Neutrophil (primary cell): Measurements from ENCODE around the gene LARGE1.

Source experiments
- H3K27ac ChIP-seq: fragments of 200-600 bp; sonication (generic); 2 replicates; pipeline ENCODE4 v1.5.1; 2016; ENCODE audit warnings: mild to moderate bottlenecking, moderate library complexity
- H3K27me3 ChIP-seq: fragments of 200-600 bp; sonication (generic); 2 replicates; pipeline ENCODE4 v1.6.0; 2016; ENCODE audit warnings: mild to moderate bottlenecking
- H3K36me3 ChIP-seq: fragments of 200-600 bp; sonication (generic); 2 replicates; pipeline ENCODE4 v1.5.1; 2017
- H3K4me1 ChIP-seq, 2 experiments: fragments of 200-600 bp in 1 of 2; sonication (generic) in 1 of 2; 1 replicate in 1 of 2; 2 replicates in 1 of 2; pipeline versions ENCODE4 v1.5.1 to v1.6.1; 2013 to 2016; ENCODE audit warnings: low read depth in 1 of 2, low read length in 1 of 2, mild to moderate bottlenecking in 1 of 2, moderate library complexity in 1 of 2; ENCODE audit not compliant: control insufficient read depth in 1 of 2, insufficient read depth in 1 of 2
- H3K4me3 ChIP-seq, 2 experiments: fragments of 200-600 bp in 1 of 2; sonication (generic) in 1 of 2; 1 replicate in 1 of 2; 2 replicates in 1 of 2; pipeline ENCODE4 v1.5.1; 2013 to 2016; ENCODE audit warnings: low read depth in 1 of 2, low read length in 1 of 2, mild to moderate bottlenecking in 1 of 2, moderate library complexity in 1 of 2
- H3K9me3 ChIP-seq: fragments of 200-600 bp; sonication (generic); 2 replicates; pipeline ENCODE4 v1.5.1; 2016
- TF ChIP-seq, protein P1 (sequence below): fragments of 200-600 bp; sonication (generic); IDR thresholded peaks from 2 replicates; pipeline ENCODE4 v1.5.1; 2016; ENCODE audit warnings: antibody characterized with exemption

The LARGE1 gene

DNA sequence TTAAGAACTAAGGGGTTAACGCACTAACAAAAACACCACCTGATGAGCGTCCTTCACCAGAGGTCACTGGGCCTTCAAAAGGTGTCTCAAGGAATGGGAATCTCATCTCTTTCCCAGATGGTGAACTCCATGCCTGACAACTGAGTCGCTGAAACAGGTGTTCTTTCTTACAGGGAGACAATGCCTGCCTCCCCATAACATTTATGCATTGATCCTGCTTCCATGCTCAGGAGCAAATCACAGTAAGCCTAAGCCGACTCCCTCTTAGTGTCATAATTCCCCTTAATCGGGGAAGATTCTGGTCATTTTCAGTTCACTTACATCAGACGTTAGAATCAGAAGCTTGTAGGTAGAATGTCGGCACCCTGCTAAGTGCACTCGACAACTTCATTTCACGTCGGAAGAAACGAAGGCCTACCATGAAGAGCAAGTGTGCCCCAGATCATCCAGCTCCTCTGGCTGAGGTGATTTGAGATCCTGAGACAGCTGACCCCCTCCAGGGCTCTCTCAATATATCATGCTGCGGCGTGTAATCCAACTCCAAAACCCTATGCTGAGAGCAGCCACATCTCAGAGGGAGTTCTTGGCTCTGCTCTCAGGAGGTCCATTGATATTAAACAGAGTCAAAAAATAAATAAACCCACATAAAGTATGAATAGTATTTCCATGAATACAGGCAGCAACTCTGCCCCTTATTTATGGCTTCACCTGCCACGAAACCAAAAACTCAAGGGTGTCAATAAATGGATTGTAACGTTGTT, 163.1 kb downstream of the LARGE1 start:
- H3K4me3 ChIP-seq, result no peak overlapping the region
- H3K27me3 ChIP-seq, result no peaks in the 10 kb centered on the region
- H3K4me1 ChIP-seq, result no peaks in the 10 kb centered on the region
- TF ChIP-seq, protein P1, sequence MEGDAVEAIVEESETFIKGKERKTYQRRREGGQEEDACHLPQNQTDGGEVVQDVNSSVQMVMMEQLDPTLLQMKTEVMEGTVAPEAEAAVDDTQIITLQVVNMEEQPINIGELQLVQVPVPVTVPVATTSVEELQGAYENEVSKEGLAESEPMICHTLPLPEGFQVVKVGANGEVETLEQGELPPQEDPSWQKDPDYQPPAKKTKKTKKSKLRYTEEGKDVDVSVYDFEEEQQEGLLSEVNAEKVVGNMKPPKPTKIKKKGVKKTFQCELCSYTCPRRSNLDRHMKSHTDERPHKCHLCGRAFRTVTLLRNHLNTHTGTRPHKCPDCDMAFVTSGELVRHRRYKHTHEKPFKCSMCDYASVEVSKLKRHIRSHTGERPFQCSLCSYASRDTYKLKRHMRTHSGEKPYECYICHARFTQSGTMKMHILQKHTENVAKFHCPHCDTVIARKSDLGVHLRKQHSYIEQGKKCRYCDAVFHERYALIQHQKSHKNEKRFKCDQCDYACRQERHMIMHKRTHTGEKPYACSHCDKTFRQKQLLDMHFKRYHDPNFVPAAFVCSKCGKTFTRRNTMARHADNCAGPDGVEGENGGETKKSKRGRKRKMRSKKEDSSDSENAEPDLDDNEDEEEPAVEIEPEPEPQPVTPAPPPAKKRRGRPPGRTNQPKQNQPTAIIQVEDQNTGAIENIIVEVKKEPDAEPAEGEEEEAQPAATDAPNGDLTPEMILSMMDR, result no peak
- H3K9me3 ChIP-seq, result no peaks in the 10 kb centered on the region
- no peak overlapping the region for H3K27ac ChIP-seq
- no peaks in the 10 kb centered on the region for H3K36me3 ChIP-seq

DNA sequence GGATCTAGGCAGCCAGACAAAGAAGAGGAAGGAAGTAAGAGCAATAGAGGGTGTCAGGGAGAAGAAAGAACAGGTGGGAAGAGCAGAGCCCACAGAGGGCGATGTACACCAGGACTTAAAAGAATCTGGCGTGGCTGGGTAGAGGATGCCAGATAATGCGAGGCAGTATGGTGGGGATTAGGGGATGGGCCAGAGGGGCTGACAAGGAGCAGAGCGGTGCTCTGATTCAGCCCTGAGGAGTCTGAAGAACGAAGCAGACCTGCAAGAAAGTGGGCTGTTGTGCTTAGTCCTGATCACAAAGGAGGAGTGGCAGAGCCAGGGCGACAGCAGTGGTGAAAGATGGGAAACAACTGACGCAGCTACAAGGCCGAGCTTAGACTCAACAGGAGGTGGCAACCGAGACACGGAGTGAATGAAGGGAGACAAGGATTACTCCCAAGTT, 163.7 kb downstream of the LARGE1 start:
- Histone ChIP-seq H3K27ac (no peak overlapping the region), H3K4me1 (no peaks in the 10 kb centered on the region), H3K9me3 (no peaks in the 10 kb centered on the region), H3K36me3 (no peaks in the 10 kb centered on the region), H3K4me3 (no peak overlapping the region), H3K27me3 (no peaks in the 10 kb centered on the region)
- TF ChIP-seq, protein P1, result no peak

DNA sequence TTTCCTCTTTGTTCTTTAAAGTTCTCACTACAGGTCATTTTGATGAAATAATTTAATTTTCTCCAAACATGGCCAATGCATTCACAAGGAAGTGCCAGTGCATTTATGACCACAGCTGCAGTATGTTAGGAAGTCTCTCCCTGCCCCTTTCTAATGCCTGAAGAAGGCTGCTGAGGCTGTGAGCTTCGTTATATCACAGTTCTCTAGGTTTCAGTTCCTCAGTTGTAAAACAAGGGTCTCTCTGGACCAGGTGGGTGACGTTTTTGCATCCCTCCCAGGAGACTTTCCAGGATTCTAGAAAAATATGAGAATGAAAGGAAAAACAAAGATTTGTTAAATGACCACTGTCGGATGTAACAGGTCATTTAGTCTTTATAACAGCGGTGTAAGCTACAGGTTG, 171.6 kb downstream of the LARGE1 start:
- no peaks in the 10 kb centered on the region for H3K27me3 ChIP-seq
- no peaks in the 10 kb centered on the region for H3K36me3 ChIP-seq
- no peaks in the 10 kb centered on the region for H3K4me1 ChIP-seq
- H3K4me3 ChIP-seq, result no peak overlapping the region
- TF ChIP-seq, protein P1, result no peak
- H3K9me3 ChIP-seq, result no peaks in the 10 kb centered on the region
- H3K27ac ChIP-seq, result no peak overlapping the region

DNA sequence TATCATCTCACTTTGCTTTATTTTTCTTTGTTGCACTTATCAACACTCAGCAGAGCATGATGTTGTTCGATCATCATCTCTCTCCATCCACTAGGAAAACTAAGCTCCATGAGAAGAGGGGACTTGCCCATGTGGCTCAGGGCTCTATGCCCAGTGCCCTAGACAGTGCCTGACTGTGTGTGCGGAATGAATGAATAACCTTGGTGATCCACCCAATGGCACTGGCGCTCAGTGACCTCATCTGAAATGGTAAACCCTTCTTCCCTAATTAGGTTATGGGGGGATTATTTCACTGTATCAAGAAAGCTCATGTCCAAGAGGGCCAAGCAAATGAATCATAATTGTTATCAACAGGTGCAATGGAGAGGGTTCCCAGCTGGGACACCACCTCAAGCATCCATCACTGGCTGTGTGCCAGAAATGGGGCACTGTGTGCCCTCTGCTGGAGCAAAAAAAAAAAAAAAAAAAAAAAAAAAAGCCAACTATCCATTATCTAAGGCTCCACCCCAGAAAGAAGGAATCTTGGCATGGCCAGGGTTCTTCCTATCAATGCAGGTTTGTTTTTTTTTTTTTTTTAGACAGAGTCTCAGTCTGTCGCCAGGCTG, 172.6 kb downstream of the LARGE1 start:
- H3K27me3 ChIP-seq, result no peaks in the 10 kb centered on the region
- H3K9me3 ChIP-seq, result no peaks in the 10 kb centered on the region
- H3K36me3 ChIP-seq, result no peaks in the 10 kb centered on the region
- TF ChIP-seq, protein P1, result no peak
- no peak overlapping the region for H3K27ac ChIP-seq
- no peak overlapping the region for H3K4me3 ChIP-seq
- H3K4me1 ChIP-seq, result no peaks in the 10 kb centered on the region

DNA sequence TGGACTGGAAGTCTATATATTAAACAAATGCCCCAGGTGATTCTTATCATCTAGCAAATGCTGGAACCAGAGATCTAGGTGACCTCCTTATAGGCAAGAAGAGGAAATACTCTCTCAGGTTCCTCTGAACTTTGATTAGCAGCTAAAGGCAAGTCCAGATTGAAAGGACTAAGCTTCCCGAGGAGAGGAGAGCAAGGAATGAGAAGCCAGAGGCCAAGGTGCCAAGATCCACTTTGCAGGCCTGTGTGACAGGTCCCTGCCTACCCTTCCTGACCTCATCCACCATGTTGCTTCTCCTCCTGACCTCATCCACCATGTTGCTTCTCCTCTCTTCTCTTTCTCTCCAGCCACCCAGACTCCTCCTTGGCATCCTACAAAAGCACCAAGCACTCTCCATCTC, 173.2 kb downstream of the LARGE1 start:
- Histone ChIP-seq H3K27me3 (no peaks in the 10 kb centered on the region), H3K4me1 (no peaks in the 10 kb centered on the region), H3K36me3 (no peaks in the 10 kb centered on the region), H3K9me3 (no peaks in the 10 kb centered on the region), H3K27ac (no peak overlapping the region), H3K4me3 (no peak overlapping the region)
- TF ChIP-seq, protein P1, result no peak
